Endodermal cell (in vitro differentiated cells): Measurements from ENCODE around the gene TBC1D4. TPM values are rescaled to one million over a fixed set of nuclear protein-coding genes. Genes with fewer than 3 reads are reported as not detected.

Experiments used
- DNase-seq: peaks from one replicate; pipeline ENCODE4 v3.0.0-alpha.2; 2017
- H3K27ac ChIP-seq: 2 replicates; pipeline ENCODE4 v1.5.1; 2013; ENCODE audit warnings: mild to moderate bottlenecking, low read depth, low read length, moderate library complexity
- H3K27me3 ChIP-seq: 2 replicates; pipeline ENCODE4 v1.6.1; 2013; ENCODE audit warnings: mild to moderate bottlenecking, low read length, moderate library complexity; ENCODE audit not compliant: insufficient read depth, control insufficient read depth, poor library complexity, severe bottlenecking
- H3K36me3 ChIP-seq: 2 replicates; pipeline ENCODE4 v1.7.0; 2013; ENCODE audit warnings: mild to moderate bottlenecking, low read length, moderate library complexity; ENCODE audit not compliant: control insufficient read depth, insufficient read depth
- H3K4me1 ChIP-seq: one replicate; pipeline ENCODE4 v1.7.0; 2013; ENCODE audit warnings: low read length; ENCODE audit not compliant: control insufficient read depth, insufficient read depth
- H3K4me3 ChIP-seq: 2 replicates; pipeline ENCODE4 v1.5.1; 2013; ENCODE audit warnings: mild to moderate bottlenecking, low read length, moderate library complexity
- H3K9ac ChIP-seq: 2 replicates; pipeline ENCODE4 v1.6.1; 2013; ENCODE audit warnings: mild to moderate bottlenecking, low read length, moderate library complexity; ENCODE audit not compliant: poor library complexity, severe bottlenecking; ENCODE audit errors: extremely low read depth
- H3K9me3 ChIP-seq: 2 replicates; pipeline ENCODE4 v1.6.1; 2013; ENCODE audit warnings: mild to moderate bottlenecking, low read length, moderate library complexity; ENCODE audit not compliant: control insufficient read depth
- H3K27ac Mint-ChIP-seq: 2 replicates; pipeline ENCODE4 v1.8.0; 2020; ENCODE audit warnings: mixed read lengths
- H3K27me3 Mint-ChIP-seq: 2 replicates; pipeline ENCODE4 v1.8.0; 2021; ENCODE audit warnings: mild to moderate bottlenecking, mixed read lengths; ENCODE audit not compliant: insufficient read depth
- H3K36me3 Mint-ChIP-seq: 2 replicates; pipeline ENCODE4 v1.8.0; 2020; ENCODE audit warnings: low read depth, mixed read lengths
- H3K4me1 Mint-ChIP-seq: 2 replicates; pipeline ENCODE4 v1.8.0; 2020; ENCODE audit warnings: mixed read lengths
- H3K4me3 Mint-ChIP-seq: 2 replicates; pipeline ENCODE4 v1.8.0; 2020; ENCODE audit warnings: mild to moderate bottlenecking, moderate library complexity, mixed read lengths
- H3K9me3 Mint-ChIP-seq: 2 replicates; pipeline ENCODE4 v1.8.0; 2020; ENCODE audit warnings: mild to moderate bottlenecking, mixed read lengths
- CTCF ChIP-seq: fragments of 200-600 bp; sonication (generic); conservative IDR thresholded peaks from 2 replicates; pipeline ENCODE4 v1.5.0; 2021; ENCODE audit warnings: antibody characterized with exemption, mild to moderate bottlenecking
- WGBS, 2 experiments: methylation state at CpG; one replicate each; pipeline versions ENCODE4 v1.1.5 to v1.1.7; 2013; ENCODE audit warnings: missing lambda C conversion rate in 2 of 2, mixed read lengths in 1 of 2; ENCODE audit not compliant: insufficient coverage in 1 of 2, insufficient read length in 1 of 2; 5-methylcytosine and 5-hydroxymethylcytosine counted together
- total RNA-seq, 2 donors: library from RNA; stranded (reverse); fragmentation: NEBNext Ultra II Directional in 1 of 2; extraction: Animal tissue kit (Norgen Biotek cat#: 25700) in 1 of 2; gene quantifications; 2 replicates in 1 of 2; 3 replicates in 1 of 2; pipeline ENCODE4 v1.2.1, GENCODE V29; 2021

Gene TBC1D4
- total RNA-seq, 2 donors from 2014 or later, result 3.2 to 4.7 TPM

GRCh38 chr13:75256922-75257321 is 225.0 kb downstream of the TBC1D4 start:
- no peak for TF ChIP-seq CTCF
- Mint-ChIP-seq H3K36me3 (no peaks in the 10 kb centered on the region), H3K27me3 (no peaks in the 10 kb centered on the region), H3K9me3 (no peaks in the 10 kb centered on the region), H3K4me3 (no peak overlapping the region), H3K27ac (no peak overlapping the region), H3K4me1 (no peaks in the 10 kb centered on the region)
- no peak overlapping the region for H3K4me3 ChIP-seq
- WGBS, 2 experiments, result 96 to 97% methylated on average over 3 of the region's 3 CpGs
- no peaks in the 10 kb centered on the region for H3K36me3 ChIP-seq
- no peaks in the 10 kb centered on the region for H3K27me3 ChIP-seq
- H3K9ac ChIP-seq, result no peak overlapping the region
- no peak overlapping the region for H3K27ac ChIP-seq
- no peaks in the 10 kb centered on the region for H3K9me3 ChIP-seq
- no peaks in the 10 kb centered on the region for H3K4me1 ChIP-seq
- no peak for DNase-seq

- no peaks in the 10 kb centered on the region for H3K36me3 Mint-ChIP-seq
- no peaks in the 10 kb centered on the region for H3K4me1 Mint-ChIP-seq
- H3K4me3 Mint-ChIP-seq, result no peak overlapping the region
Observed at GRCh38 chr13:75255653-75256052, 226.3 kb downstream of the TBC1D4 start.

DNA sequence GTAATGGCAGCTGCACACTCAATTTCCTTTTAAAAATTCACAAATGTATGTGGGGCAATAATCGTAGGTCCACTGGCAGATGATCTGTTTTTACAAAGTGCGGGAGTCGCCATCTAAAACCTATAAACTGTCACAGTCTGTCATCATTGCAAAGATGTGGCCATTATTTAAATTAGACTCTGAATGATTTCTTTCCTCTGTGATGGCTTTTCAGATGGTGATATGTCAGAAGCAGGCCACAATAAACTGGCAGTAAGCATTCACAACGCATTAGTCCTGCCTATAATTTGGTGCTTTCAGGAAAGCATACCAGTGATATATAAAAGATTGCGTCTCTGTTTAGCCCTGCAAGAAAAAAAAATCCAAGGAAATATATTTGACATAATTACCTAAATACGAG is 226.8 kb downstream of the TBC1D4 start:
- TF ChIP-seq CTCF, result no peak
- H3K27ac Mint-ChIP-seq, result no peak overlapping the region
- H3K9ac ChIP-seq, result no peak overlapping the region
- no peaks in the 10 kb centered on the region for H3K27me3 ChIP-seq
- H3K27ac ChIP-seq, result no peak overlapping the region
- H3K4me1 ChIP-seq, result no peaks in the 10 kb centered on the region
- H3K4me3 Mint-ChIP-seq, result no peak overlapping the region
- WGBS, 2 experiments, result 94 to 98% methylated on average over 4 to 5 of the region's 6 CpGs
- H3K36me3 Mint-ChIP-seq, result no peaks in the 10 kb centered on the region
- no peaks in the 10 kb centered on the region for H3K36me3 ChIP-seq
- no peaks in the 10 kb centered on the region for H3K27me3 Mint-ChIP-seq
- H3K9me3 Mint-ChIP-seq, result no peaks in the 10 kb centered on the region
- DNase-seq, result no peak
- no peak overlapping the region for H3K4me3 ChIP-seq
- H3K4me1 Mint-ChIP-seq, result no peaks in the 10 kb centered on the region
- H3K9me3 ChIP-seq, result no peaks in the 10 kb centered on the region

More at GRCh38 chr13:75255653-75256052, 226.3 kb downstream of the TBC1D4 start:
- no peak overlapping the region for H3K4me3 ChIP-seq
- DNase-seq, result no peak
- no peaks in the 10 kb centered on the region for H3K9me3 ChIP-seq
- 74 to 100% methylated on average over 1 of the region's 1 CpG for WGBS, 2 experiments
- no peaks in the 10 kb centered on the region for H3K36me3 ChIP-seq
- no peak overlapping the region for H3K27ac Mint-ChIP-seq
- H3K9me3 Mint-ChIP-seq, result no peaks in the 10 kb centered on the region
- no peaks in the 10 kb centered on the region for H3K27me3 ChIP-seq
- no peak overlapping the region for H3K27ac ChIP-seq
- H3K27me3 Mint-ChIP-seq, result no peaks in the 10 kb centered on the region
- TF ChIP-seq CTCF, result no peak
- H3K9ac ChIP-seq, result no peak overlapping the region
- H3K4me1 ChIP-seq, result no peaks in the 10 kb centered on the region
